H1 (cell line): ENCODE results near the gene PDGFA. TPM values are rescaled to one million over a fixed set of nuclear protein-coding genes. Genes with fewer than 3 reads are reported as not detected.
A peak's percentile ranks its signal among the peaks of the same experiment; 100 is the strongest.

Experiments
- CTCF ChIA-PET: fragments of 300-600 bp; sonication (Branson Sonifier 250); formaldehyde crosslinking; loops from one replicate; lab custom pipeline; 2021; ENCODE audit not compliant: partially characterized antibody; lab: Charles Lee
- POLR2A ChIA-PET: fragments of 300-600 bp; sonication (Branson Sonifier 250); formaldehyde crosslinking; loops from one replicate; lab custom pipeline; 2021; ENCODE audit warnings: inconsistent platforms; ENCODE audit not compliant: partially characterized antibody; lab: Charles Lee
- DNase-seq, 2 experiments: peaks; one replicate each; pipeline versions ENCODE4 v3.0.0 to v3.0.0-alpha.2; 2010 to 2022; ENCODE audit warnings: low spot score in 2 of 2, low read depth in 1 of 2, mixed read lengths in 1 of 2
- FAIRE-seq: peaks from 2 replicates; lab custom pipeline; 2011; peaks lifted over from hg19 to GRCh38; lab: Jason Lieb, UNC
- H2AFZ ChIP-seq: 2 replicates; pipeline ENCODE4 v1.8.1; 2012; ENCODE audit warnings: low read length, inconsistent platforms
- H2AK5ac ChIP-seq: 2 replicates; pipeline ENCODE4 v1.6.1; 2013; ENCODE audit warnings: low read depth, low read length
- H2BK120ac ChIP-seq: replicated peaks from 2 replicates; pipeline ENCODE3; 2013; ENCODE audit warnings: low read depth, low read length, inconsistent platforms
- H2BK12ac ChIP-seq: 2 replicates; pipeline ENCODE4 v1.6.1; 2013; ENCODE audit warnings: low read depth, low read length
- H2BK15ac ChIP-seq: 2 replicates; pipeline ENCODE4 v1.6.1; 2013; ENCODE audit warnings: low read length
- H2BK20ac ChIP-seq: 2 replicates; pipeline ENCODE4 v1.6.1; 2013; ENCODE audit warnings: low read length
- H2BK5ac ChIP-seq: 2 replicates; pipeline ENCODE4 v1.6.1; 2013; ENCODE audit warnings: low read depth, low read length
- H3K14ac ChIP-seq: 2 replicates; pipeline ENCODE4 v1.6.1; 2013; ENCODE audit warnings: inconsistent platforms; ENCODE audit not compliant: insufficient read length
- H3K18ac ChIP-seq: 2 replicates; pipeline ENCODE4 v1.6.1; 2013; ENCODE audit warnings: low read length; ENCODE audit errors: extremely low read depth
- H3K23ac ChIP-seq: 2 replicates; pipeline ENCODE4 v1.6.1; 2013; ENCODE audit warnings: inconsistent platforms; ENCODE audit not compliant: insufficient read length
- H3K23me2 ChIP-seq: 2 replicates; pipeline ENCODE4 v1.6.1; 2013; ENCODE audit warnings: low read depth, low read length
- H3K27ac ChIP-seq: 2 replicates; pipeline ENCODE4 v1.6.1; 2011; ENCODE audit warnings: low read depth, low read length, inconsistent platforms
- H3K27me3 ChIP-seq, 4 experiments: replicated peaks in 1 of 4; 1 replicate in 1 of 4; 2 replicates in 3 of 4; pipeline versions ENCODE4 v1.6.1 to v1.8.1; 2011 to 2013; ENCODE audit warnings: low read length in 3 of 4, mild to moderate bottlenecking in 3 of 4, inconsistent platforms in 2 of 4, mixed read lengths in 2 of 4, moderate library complexity in 1 of 4; ENCODE audit not compliant: control insufficient read depth in 3 of 4, insufficient read depth in 3 of 4; ENCODE audit errors: extremely low read depth in 1 of 4
- H3K36me3 ChIP-seq, 4 experiments: 2 replicates each; pipeline versions ENCODE4 v1.6.1 to v1.8.1; 2011 to 2013; ENCODE audit warnings: mild to moderate bottlenecking in 4 of 4, low read length in 3 of 4, moderate library complexity in 2 of 4, control low read depth in 1 of 4, inconsistent platforms in 1 of 4; ENCODE audit not compliant: insufficient read depth in 4 of 4, control insufficient read depth in 2 of 4
- H3K4ac ChIP-seq: replicated peaks from 2 replicates; pipeline ENCODE3; 2013; ENCODE audit warnings: low read length, low read depth, mixed read lengths, inconsistent platforms; ENCODE audit not compliant: insufficient read length
- H3K4me1 ChIP-seq, 4 experiments: replicated peaks in 1 of 4; 1 replicate in 1 of 4; 2 replicates in 3 of 4; pipeline versions ENCODE4 v1.6.1 to v1.8.1; 2011 to 2013; ENCODE audit warnings: low read length in 3 of 4, inconsistent platforms in 2 of 4, mixed read lengths in 1 of 4; ENCODE audit not compliant: insufficient read depth in 4 of 4, control insufficient read depth in 3 of 4
- H3K4me2 ChIP-seq, 2 experiments: 2 replicates each; pipeline versions ENCODE4 v1.6.1 to v1.8.1; 2011 to 2013; ENCODE audit warnings: low read depth in 2 of 2, low read length in 2 of 2, control low read depth in 1 of 2, inconsistent platforms in 1 of 2, mild to moderate bottlenecking in 1 of 2; ENCODE audit not compliant: insufficient read depth in 1 of 2
- H3K4me3 ChIP-seq, 4 experiments: fragments of 200-600, 300-600 bp in 1 of 4; sonication (generic), shearing (Covaris generic), sonication (Bioruptor Twin) in 1 of 4; 2 replicates each; pipeline versions ENCODE4 v1.5.1 to v1.8.1; 2011 to 2016; ENCODE audit warnings: low read length in 4 of 4, low read depth in 3 of 4, control low read depth in 2 of 4, inconsistent platforms in 2 of 4, mild to moderate bottlenecking in 2 of 4, mixed read lengths in 1 of 4, moderate library complexity in 1 of 4; ENCODE audit not compliant: insufficient read depth in 2 of 4; ENCODE audit errors: extremely low read depth in 1 of 4
- H3K56ac ChIP-seq: replicated peaks from 2 replicates; pipeline ENCODE3; 2013; ENCODE audit warnings: low read depth, mild to moderate bottlenecking, mixed read lengths, low read length, inconsistent platforms; ENCODE audit not compliant: insufficient read length
- H3K79me1 ChIP-seq: 2 replicates; pipeline ENCODE4 v1.6.1; 2013; ENCODE audit warnings: low read depth, low read length, control low read depth
- H3K79me2 ChIP-seq, 2 experiments: 2 replicates each; pipeline versions ENCODE4 v1.6.1 to v1.8.1; 2012 to 2013; ENCODE audit warnings: low read length in 2 of 2, mild to moderate bottlenecking in 2 of 2, inconsistent platforms in 1 of 2; ENCODE audit not compliant: insufficient read depth in 2 of 2, control insufficient read depth in 1 of 2
- H3K9ac ChIP-seq, 4 experiments: replicated peaks in 1 of 4; 1 replicate in 1 of 4; 2 replicates in 3 of 4; pipeline versions ENCODE4 v1.6.1 to v1.8.1; 2011 to 2013; ENCODE audit warnings: low read depth in 3 of 4, low read length in 3 of 4, control low read depth in 2 of 4, mild to moderate bottlenecking in 2 of 4, moderate library complexity in 2 of 4, inconsistent platforms in 1 of 4; ENCODE audit errors: extremely low read depth in 1 of 4
- H3K9me3 ChIP-seq, 2 experiments: 2 replicates each; pipeline versions ENCODE4 v1.6.1 to v1.8.1; 2012 to 2013; ENCODE audit warnings: mild to moderate bottlenecking in 2 of 2, moderate library complexity in 2 of 2, control low read depth in 1 of 2, inconsistent platforms in 1 of 2, low read depth in 1 of 2, low read length in 1 of 2, mixed read lengths in 1 of 2; ENCODE audit not compliant: insufficient read depth in 2 of 2
- H4K20me1 ChIP-seq, 2 experiments: replicated peaks in 1 of 2; 2 replicates each; pipeline versions ENCODE3 to v1.8.1; 2011 to 2013; ENCODE audit warnings: inconsistent platforms in 2 of 2, low read length in 2 of 2, mild to moderate bottlenecking in 1 of 2; ENCODE audit not compliant: insufficient read depth in 2 of 2, control insufficient read depth in 1 of 2
- H4K5ac ChIP-seq: 2 replicates; pipeline ENCODE4 v1.6.1; 2013; ENCODE audit warnings: low read length, low read depth, mixed read lengths, inconsistent platforms; ENCODE audit not compliant: insufficient read length
- H4K8ac ChIP-seq: 2 replicates; pipeline ENCODE4 v1.8.0; 2013; ENCODE audit warnings: mild to moderate bottlenecking, moderate library complexity, low read length, inconsistent platforms; ENCODE audit not compliant: insufficient read depth; ENCODE audit errors: extremely low read depth
- H4K91ac ChIP-seq: replicated peaks from 2 replicates; pipeline ENCODE3; 2013; ENCODE audit warnings: low read length, mixed read lengths, inconsistent platforms; ENCODE audit not compliant: insufficient read length
- SP1 ChIP-seq: IDR thresholded peaks from 2 replicates; pipeline ENCODE4 v1.6.1; 2011; ENCODE audit warnings: low read depth, low read length
- WGBS, 2 experiments: shearing (Covaris generic) in 1 of 2; methylation state at CpG; one replicate each; pipeline versions ENCODE4 v1.1.6 to v1.1.7; 2013 to 2015; ENCODE audit warnings: low lambda C conversion rate in 2 of 2, mixed read lengths in 2 of 2, inconsistent platforms in 1 of 2, low coverage in 1 of 2, missing lambda C conversion rate in 1 of 2; ENCODE audit not compliant: insufficient replicate concordance in 2 of 2, insufficient coverage in 1 of 2, insufficient read length in 1 of 2; ENCODE audit errors: extremely low coverage in 1 of 2, missing lambda C conversion rate in 1 of 2; 5-methylcytosine and 5-hydroxymethylcytosine counted together
- polyA plus RNA-seq, 7 experiments: library from polyadenylated mRNA; depleted of rRNA in 3 of 7; stranded (reverse) in 5 of 7; unstranded in 2 of 7; fragments of >200 nt in 5 of 7; fragments of 200-250 nt in 2 of 7; gene quantifications; 1 replicate in 5 of 7; 2 replicates in 1 of 7; 4 replicates in 1 of 7; pipeline versions ENCODE4 v1.2.1 to v1.2.3, GENCODE V29; 2011 to 2013; ENCODE audit warnings: missing spikeins in 2 of 7, mixed read lengths in 2 of 7
- total RNA-seq: library from RNA; stranded (reverse); fragmentation: NEBNext Ultra II Directional; extraction: Animal tissue kit (Norgen Biotek cat#: 25700); gene quantifications from 2 replicates; pipeline ENCODE4 v1.2.1, GENCODE V29; 2021

Gene PDGFA
- total and polyA plus RNA-seq, 2 of the 8 experiments (the other 6 are each of a cell fraction or from before 2014, with no cell fraction given), result 21.1 to 43.0 TPM

GRCh38 chr7:468681-469562 lies 50.7 kb downstream of the PDGFA start:
- POLR2A ChIA-PET, result interaction anchor here (0.7 to 1.2 kb wide), 3 partner anchors 8 to 47 kb away, joined by 3 to 4 read pairs (median 3); no protein-coding TSS in a partner anchor
- H3K4ac ChIP-seq, result no peak overlapping the region
- no peak overlapping the region for H2BK15ac ChIP-seq
- H3K9ac ChIP-seq, result no peak overlapping the region
- H3K36me3 ChIP-seq, result no peaks in the 10 kb centered on the region
- H4K91ac ChIP-seq, result no peak overlapping the region
- H3K79me2 ChIP-seq, result no peaks in the 10 kb centered on the region
- H3K18ac ChIP-seq, result no peak overlapping the region
- H3K9me3 ChIP-seq, result peaks cover 0 to 4% of the 10 kb centered on the region in 2 experiments; a peak in 1 of 4 replicates
- no peak overlapping the region for H2BK120ac ChIP-seq
- peaks cover 0 to 2% (median 0%) of the 10 kb centered on the region in 4 experiments; a peak in 1 of 7 replicates for H3K4me1 ChIP-seq
- no peak overlapping the region for H3K14ac ChIP-seq
- H3K27ac ChIP-seq, result no peak overlapping the region
- H3K79me1 ChIP-seq, result no peaks in the 10 kb centered on the region
- peaks cover 0 to 2% of the 10 kb centered on the region in 2 experiments for H4K20me1 ChIP-seq
- no peak overlapping the region for H2BK20ac ChIP-seq
- no peak overlapping the region for H3K4me3 ChIP-seq
- no peak for TF ChIP-seq SP1
- TF ChIP-seq, all 59 proteins: peak for 0
- Histone ChIP-seq H2AFZ (no peak overlapping the region), H2BK5ac (no peak overlapping the region), H2AK5ac (no peak overlapping the region; the same call in 1 of the 2 replicates), H4K8ac (peak overlapping the region; percentile 46; the same call in 1 of the 2 replicates), H3K56ac (no peak overlapping the region), H2BK12ac (no peak overlapping the region), H3K23ac (no peak overlapping the region), H3K23me2 (peaks cover 9% of the 10 kb centered on the region; the same call in 1 of the 2 replicates), H3K4me2 (no peak overlapping the region), H4K5ac (no peak overlapping the region), H3K27me3 (no peaks in the 10 kb centered on the region)
- no peak for DNase-seq
- FAIRE-seq, result no peak
- 93% methylated on average over 15 of the region's 16 CpGs; no CpG with 5 or more reads in 1 of the 2 experiments for WGBS, 2 experiments
- CTCF ChIA-PET, result interaction anchor here (1.2 kb wide), 1 partner anchor 11 kb away, joined by 3 read pairs; no protein-coding TSS in a partner anchor
